Measurements from ENCODE around the gene ADCY5. TPM values are rescaled to one million over a fixed set of nuclear protein-coding genes. Genes with fewer than 3 reads are reported as not detected.

ADCY5 gene
- polyA plus RNA-seq, 2 of the 4 experiments (the other 2 are of a cell fraction), result 0.57 to 0.68 TPM

DNA sequence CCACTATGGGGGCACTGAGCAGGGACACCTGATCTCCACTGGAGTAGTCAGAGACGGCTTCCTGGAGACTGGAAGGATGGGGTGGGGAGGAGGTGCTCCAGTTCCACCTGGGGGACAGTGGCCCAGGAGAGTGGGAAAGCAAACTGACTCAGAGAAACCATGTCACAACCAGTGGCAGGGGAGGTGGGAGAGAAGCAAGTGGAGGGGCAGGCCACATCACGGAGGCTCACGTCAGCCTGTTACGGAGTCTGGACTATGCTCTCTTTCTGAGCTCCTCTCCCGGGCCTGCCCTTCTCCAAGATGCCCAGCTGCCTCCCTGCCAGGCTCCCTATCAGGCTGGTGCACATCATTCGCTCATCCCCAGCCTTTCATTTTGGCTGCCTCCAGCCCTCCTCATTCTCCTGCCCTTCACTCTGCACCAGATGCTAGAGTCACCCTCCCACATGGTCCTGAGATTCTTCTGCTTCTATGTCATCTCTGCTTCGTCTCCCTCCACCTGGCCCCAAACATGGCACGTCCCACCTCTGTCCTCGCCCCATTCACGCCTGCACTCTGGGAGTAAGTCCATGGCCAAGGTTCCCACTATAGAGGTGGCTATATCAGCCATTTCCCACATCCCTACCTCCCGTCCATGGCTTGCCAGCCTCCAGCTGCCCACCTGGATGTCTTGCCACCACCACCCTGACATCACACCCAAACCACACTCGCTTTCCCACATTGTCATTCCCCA, 100.3 kb downstream of the ADCY5 start:
- no peak for FAIRE-seq

GRCh38 chr3:123347691-123348264, 101.1 kb downstream of the ADCY5 start:
- no peak for DNase-seq (ENCODE audit: low read depth in 1 of 2, low spot score in 1 of 2)

More for the DNA sequence above, 100.3 kb downstream of the ADCY5 start:
- DNase-seq (ENCODE audit: low read depth in 1 of 2, low spot score in 1 of 2), result no peak
- TF ChIP-seq KDM1A (IDR thresholded peaks at IDR 0.05; ENCODE audit: low read depth) (no peak), USF2 (IDR thresholded peaks at IDR 0.05) (no peak), CBX2 (IDR thresholded peaks at IDR 0.05; ENCODE audit: borderline replicate concordance, low read depth) (no peak), GATA3 (IDR thresholded peaks at IDR 0.05; ENCODE audit: borderline replicate concordance) (no peak), NPAS2 (CRISPR knock-in tag; IDR thresholded peaks at IDR 0.05; ENCODE audit: borderline replicate concordance) (no peak), ZSCAN20 (CRISPR knock-in tag; IDR thresholded peaks at IDR 0.05) (no peak), RAD21 (conservative IDR thresholded peaks at IDR 0.05 in 1 of 2, IDR thresholded peaks at IDR 0.05 in 1 of 2) (no peak), REST (IDR thresholded peaks at IDR 0.05) (no peak), MAFK (IDR thresholded peaks at IDR 0.05; ENCODE audit: partially characterized antibody) (no peak), HOXB13 (CRISPR knock-in tag; IDR thresholded peaks at IDR 0.05; ENCODE audit: low read depth) (no peak)
- TF ChIP-seq, protein P1, sequence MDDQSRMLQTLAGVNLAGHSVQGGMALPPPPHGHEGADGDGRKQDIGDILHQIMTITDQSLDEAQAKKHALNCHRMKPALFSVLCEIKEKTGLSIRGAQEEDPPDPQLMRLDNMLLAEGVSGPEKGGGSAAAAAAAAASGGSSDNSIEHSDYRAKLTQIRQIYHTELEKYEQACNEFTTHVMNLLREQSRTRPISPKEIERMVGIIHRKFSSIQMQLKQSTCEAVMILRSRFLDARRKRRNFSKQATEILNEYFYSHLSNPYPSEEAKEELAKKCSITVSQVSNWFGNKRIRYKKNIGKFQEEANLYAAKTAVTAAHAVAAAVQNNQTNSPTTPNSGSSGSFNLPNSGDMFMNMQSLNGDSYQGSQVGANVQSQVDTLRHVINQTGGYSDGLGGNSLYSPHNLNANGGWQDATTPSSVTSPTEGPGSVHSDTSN (IDR thresholded peaks at IDR 0.05), result no peak
- peak in 1 of 2 experiments; percentile 9; a peak in 2 of 6 replicates for ATAC-seq
- Histone ChIP-seq H3K27ac (no peak overlapping the region), H3K4me3 (no peak overlapping the region), H3K4me1 (no peaks in the 10 kb centered on the region), H3K9me3 (no peaks in the 10 kb centered on the region), H3K4me2 (no peak overlapping the region)
- CTCF ChIA-PET, result interaction anchor here (1.1 to 1.3 kb wide), 2 partner anchors 19 to 27 kb away, joined by 3 to 6 read pairs; no protein-coding TSS in a partner anchor
- POLR2A ChIA-PET, result no interaction called here
- WGBS (ENCODE audit: missing lambda C conversion rate), result 36% methylated on average over 12 of the region's 12 CpGs

GRCh38 chr3:123347205-123347604, 101.7 kb downstream of the ADCY5 start:
- FAIRE-seq (no peak), DNase-seq (ENCODE audit: low read depth in 1 of 2, low spot score in 1 of 2) (no peak), ATAC-seq (no peak)
- WGBS (ENCODE audit: missing lambda C conversion rate), result 39% methylated on average over 4 of the region's 4 CpGs
- no peak overlapping the region for H3K4me2 ChIP-seq
- H3K4me3 ChIP-seq, result no peak overlapping the region
- no peak overlapping the region for H3K27ac ChIP-seq
- H3K9me3 ChIP-seq, result no peaks in the 10 kb centered on the region
- POLR2A ChIA-PET, result no interaction called here
- no peaks in the 10 kb centered on the region for H3K4me1 ChIP-seq
- CTCF ChIA-PET, result interaction anchor here (1.0 to 1.3 kb wide), 2 partner anchors 18 to 142 kb away, joined by 4 to 6 read pairs; no protein-coding TSS in a partner anchor
- TF ChIP-seq, protein P1 (IDR thresholded peaks at IDR 0.05), result no peak
- TF ChIP-seq MAZ (IDR thresholded peaks at IDR 0.05; ENCODE audit: borderline replicate concordance, low read depth, low read length) (no peak), EHMT2 (IDR thresholded peaks at IDR 0.05; ENCODE audit: low read depth) (no peak), BHLHE40 (IDR thresholded peaks at IDR 0.05; ENCODE audit: low read depth, low read length) (no peak), NR3C1 (IDR thresholded peaks at IDR 0.05) (no peak), CBX8 (IDR thresholded peaks at IDR 0.05) (no peak), MYC (IDR thresholded peaks at IDR 0.05; ENCODE audit: borderline replicate concordance, low read length) (no peak), REST (IDR thresholded peaks at IDR 0.05) (no peak), CHD2 (IDR thresholded peaks at IDR 0.05; ENCODE audit: low read length, partially characterized antibody) (no peak), ZC3H11A (IDR thresholded peaks at IDR 0.05) (no peak), RCOR1 (IDR thresholded peaks at IDR 0.05; ENCODE audit: low read depth, low read length) (no peak), POLR2AphosphoS2 (conservative IDR thresholded peaks at IDR 0.05; ENCODE audit: low read length) (no peak)

More at GRCh38 chr3:123347691-123348264, 101.1 kb downstream of the ADCY5 start:
- Histone ChIP-seq H3K9me3 (no peaks in the 10 kb centered on the region), H3K4me2 (no peak overlapping the region), H3K27ac (no peak overlapping the region), H3K4me1 (no peaks in the 10 kb centered on the region), H3K4me3 (no peak overlapping the region)
- FAIRE-seq (no peak), ATAC-seq (no peak)
- ChIA-PET POLR2A (no interaction called here), CTCF (interaction anchor here (1.0 to 1.3 kb wide), 3 partner anchors 19 to 141 kb away, joined by 3 to 6 read pairs (median 4); no protein-coding TSS in a partner anchor)
- TF ChIP-seq CEBPB (IDR thresholded peaks at IDR 0.05), result no peak
- WGBS (ENCODE audit: missing lambda C conversion rate), result 24% methylated on average over 9 of the region's 15 CpGs

All from A549 (cell line).